Amniotic epithelial cell (primary cell): ENCODE results near the gene PLPP3.
A peak's percentile ranks its signal among the peaks of the same experiment; 100 is the strongest.

Experiments used
- DNase-seq: peaks from one replicate; pipeline ENCODE4 v3.0.0-alpha.2; 2010; ENCODE audit warnings: low read depth

The PLPP3 gene

GRCh38 chr1:56520016-56520601 lies 59.3 kb downstream of the PLPP3 start:
- no peak for DNase-seq

GRCh38 chr1:56517404-56518130 lies 61.8 kb downstream of the PLPP3 start:
- DNase-seq, result peak; percentile 11

GRCh38 chr1:56516539-56517252 lies 62.7 kb downstream of the PLPP3 start:
- peak; percentile 69 for DNase-seq

GRCh38 chr1:56515898-56516538 lies 63.3 kb downstream of the PLPP3 start:
- DNase-seq, result no peak

GRCh38 chr1:56512724-56513494 lies 66.5 kb downstream of the PLPP3 start:
- DNase-seq, result no peak

- no peak for DNase-seq
These were observed 67.6 kb downstream of the PLPP3 start for GRCh38 chr1:56511766-56512165.

GRCh38 chr1:56511364-56511763 lies 68.0 kb downstream of the PLPP3 start:
- no peak for DNase-seq

- no peak for DNase-seq
These were observed 68.7 kb downstream of the PLPP3 start for GRCh38 chr1:56510642-56511021.

GRCh38 chr1:56509713-56510641 lies 69.4 kb downstream of the PLPP3 start:
- no peak for DNase-seq

GRCh38 chr1:56508523-56508983 lies 70.8 kb downstream of the PLPP3 start:
- DNase-seq, result peak; percentile 84

- no peak for DNase-seq
These were observed 71.3 kb downstream of the PLPP3 start for GRCh38 chr1:56507925-56508522.

- no peak for DNase-seq
These were observed 72.3 kb downstream of the PLPP3 start for GRCh38 chr1:56506951-56507491.

GRCh38 chr1:56505792-56506743 lies 73.3 kb downstream of the PLPP3 start:
- no peak for DNase-seq

- peak; percentile 67 for DNase-seq
These were observed 76.6 kb downstream of the PLPP3 start for GRCh38 chr1:56502700-56503245.

GRCh38 chr1:56501888-56502287 lies 77.5 kb downstream of the PLPP3 start:
- no peak for DNase-seq

- no peak for DNase-seq
These were observed 77.9 kb downstream of the PLPP3 start for GRCh38 chr1:56501426-56501825.

GRCh38 chr1:56496821-56497772 lies 82.3 kb downstream of the PLPP3 start:
- no peak for DNase-seq
